ENCODE data around the gene SNRK. TPM values are rescaled to one million over a fixed set of nuclear protein-coding genes. Genes with fewer than 3 reads are reported as not detected.
A peak's percentile ranks its signal among the peaks of the same experiment; 100 is the strongest.

The SNRK gene
- total and polyA plus RNA-seq, 9 of the 15 experiments (the other 6 are each of a cell fraction or from before 2014, with no cell fraction given), result 1.7 to 12.3 (median 7.3) TPM

- TF ChIP-seq MYBL2 (IDR thresholded peaks at IDR 0.05; ENCODE audit: low read depth) (0 out of 2 replicates have a peak, but pooled peaks have one; percentile 21), MYBL2 (CRISPR knock-in tag; IDR thresholded peaks at IDR 0.05; ENCODE audit: borderline replicate concordance) (no peak), CHD1 (IDR thresholded peaks at IDR 0.05; ENCODE audit: low read length) (no peak), TGIF2 (CRISPR knock-in tag; IDR thresholded peaks at IDR 0.05) (no peak), NR2C1 (IDR thresholded peaks at IDR 0.05) (no peak), NR2C1 (tag; IDR thresholded peaks at IDR 0.05) (no peak), EHMT2 (IDR thresholded peaks at IDR 0.05) (peak; percentile 54; the same call in 1 of the 2 replicates), ERF (CRISPR knock-in tag; IDR thresholded peaks at IDR 0.05) (no peak), ETV6 (IDR thresholded peaks at IDR 0.05; ENCODE audit: borderline replicate concordance in 1 of 2, low read depth in 2 of 2, low read length in 1 of 2) (no peak), ETV6 (CRISPR knock-in tag; IDR thresholded peaks at IDR 0.05; ENCODE audit: borderline replicate concordance) (no peak), CSDE1 (IDR thresholded peaks at IDR 0.05) (0 out of 4 replicates have a peak, but pooled peaks of 1 of the 2 experiments have one; percentile 42), RAD51 (IDR thresholded peaks at IDR 0.05; ENCODE audit: borderline replicate concordance, low read depth) (no peak), FUS (optimal IDR thresholded peaks at IDR 0.05; ENCODE audit: low read depth, low read length) (no peak), CBFA2T3 (IDR thresholded peaks at IDR 0.05) (no peak), MTA3 (IDR thresholded peaks at IDR 0.05; ENCODE audit: borderline replicate concordance) (peak; percentile 48; the same call in 1 of the 2 replicates), ARID2 (IDR thresholded peaks at IDR 0.05) (no peak), ZEB2 (IDR thresholded peaks at IDR 0.05) (peak; percentile 33; the same call in 1 of the 2 replicates), ZBTB8A (IDR thresholded peaks at IDR 0.05; ENCODE audit: partially characterized antibody) (no peak), GABPB1 (CRISPR knock-in tag; IDR thresholded peaks at IDR 0.05) (no peak), FOXK2 (conservative IDR thresholded peaks at IDR 0.05 in 1 of 2, IDR thresholded peaks at IDR 0.05 in 1 of 2; ENCODE audit: low read depth in 2 of 2) (0 out of 4 replicates have a peak, but pooled peaks of 1 of the 2 experiments have one; percentile 21), ZNF316 (IDR thresholded peaks at IDR 0.05) (no peak), CBX1 (IDR thresholded peaks at IDR 0.05; ENCODE audit: low read depth) (peak; percentile 92; the same call in 1 of the 2 replicates), PTTG1 (tag; IDR thresholded peaks at IDR 0.05; ENCODE audit: low read depth) (no peak), ZNF239 (CRISPR knock-in tag; IDR thresholded peaks at IDR 0.05) (no peak), CBX5 (IDR thresholded peaks at IDR 0.05; ENCODE audit: borderline replicate concordance, low read depth) (peak; percentile 99), MECOM (CRISPR knock-in tag; IDR thresholded peaks at IDR 0.05) (no peak), TRIM24 (IDR thresholded peaks at IDR 0.05) (peak; percentile 67 to 86; a peak in 3 of 4 replicates), KDM1A (IDR thresholded peaks at IDR 0.05) (0 out of 4 replicates have a peak, but pooled peaks of 1 of the 2 experiments have one; percentile 26), ARNT (IDR thresholded peaks at IDR 0.05) (peak in 1 of 2 experiments; percentile 66; a peak in 1 of 4 replicates), BRF1 (IDR thresholded peaks at IDR 0.05; ENCODE audit: borderline replicate concordance, extremely low read depth, insufficient read length) (no peak), GTF2F1 (IDR thresholded peaks at IDR 0.05; ENCODE audit: low read depth, low read length) (no peak), NR2F6 (CRISPR knock-in tag; IDR thresholded peaks at IDR 0.05) (no peak)
- TF ChIP-seq, protein P1, sequence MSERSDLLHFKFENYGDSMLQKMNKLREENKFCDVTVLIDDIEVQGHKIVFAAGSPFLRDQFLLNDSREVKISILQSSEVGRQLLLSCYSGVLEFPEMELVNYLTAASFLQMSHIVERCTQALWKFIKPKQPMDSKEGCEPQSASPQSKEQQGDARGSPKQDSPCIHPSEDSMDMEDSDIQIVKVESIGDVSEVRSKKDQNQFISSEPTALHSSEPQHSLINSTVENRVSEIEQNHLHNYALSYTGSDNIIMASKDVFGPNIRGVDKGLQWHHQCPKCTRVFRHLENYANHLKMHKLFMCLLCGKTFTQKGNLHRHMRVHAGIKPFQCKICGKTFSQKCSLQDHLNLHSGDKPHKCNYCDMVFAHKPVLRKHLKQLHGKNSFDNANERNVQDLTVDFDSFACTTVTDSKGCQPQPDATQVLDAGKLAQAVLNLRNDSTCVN (CRISPR knock-in tag; IDR thresholded peaks at IDR 0.05), result no peak
- TF ChIP-seq, protein P2, sequence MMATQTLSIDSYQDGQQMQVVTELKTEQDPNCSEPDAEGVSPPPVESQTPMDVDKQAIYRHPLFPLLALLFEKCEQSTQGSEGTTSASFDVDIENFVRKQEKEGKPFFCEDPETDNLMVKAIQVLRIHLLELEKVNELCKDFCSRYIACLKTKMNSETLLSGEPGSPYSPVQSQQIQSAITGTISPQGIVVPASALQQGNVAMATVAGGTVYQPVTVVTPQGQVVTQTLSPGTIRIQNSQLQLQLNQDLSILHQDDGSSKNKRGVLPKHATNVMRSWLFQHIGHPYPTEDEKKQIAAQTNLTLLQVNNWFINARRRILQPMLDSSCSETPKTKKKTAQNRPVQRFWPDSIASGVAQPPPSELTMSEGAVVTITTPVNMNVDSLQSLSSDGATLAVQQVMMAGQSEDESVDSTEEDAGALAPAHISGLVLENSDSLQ (IDR thresholded peaks at IDR 0.05), result peak; percentile 50
These were observed 52.0 kb downstream of the SNRK start (continued) for GRCh38 chr3:43338295-43338694.

Data from K562 (cell line).